MV-4-11 (cell line): ENCODE results near the gene EFHC2.
A peak's percentile ranks its signal among the peaks of the same experiment; 100 is the strongest.

Source experiments
- DNase-seq: peaks from one replicate; lab custom pipeline; 2025; lab: John Stamatoyannopoulos, UW

The EFHC2 gene

GRCh38 chrX:44343412-44344141 lies at the start of gene EFHC2:
Gene EFHC2 (minus strand): TSS chrX:44343672. CDS start chrX:44343588, 84 bp downstream.
- no peak for DNase-seq

- DNase-seq: no peak
These were observed 49.3 kb upstream of the EFHC2 start for GRCh38 chrX:44392767-44393166.

GRCh38 chrX:44384688-44385338 lies 41.3 kb upstream of the EFHC2 start:
- no peak for DNase-seq

GRCh38 chrX:44382871-44383270 lies 39.4 kb upstream of the EFHC2 start:
- no peak for DNase-seq

GRCh38 chrX:44352758-44353157 lies 9.3 kb upstream of the EFHC2 start:
- DNase-seq: no peak

- no peak for DNase-seq
These were observed 6.1 kb upstream of the EFHC2 start for GRCh38 chrX:44349561-44349960.

GRCh38 chrX:44344687-44345086 lies 1.2 kb upstream of the EFHC2 start:
- DNase-seq: peak; percentile 56

- DNase-seq: no peak
These were observed 722 bp upstream of the EFHC2 start for GRCh38 chrX:44344194-44344593.

- DNase-seq: no peak
These were observed 606 bp downstream of the EFHC2 start for GRCh38 chrX:44342866-44343265.

GRCh38 chrX:44338361-44338760 lies 5.1 kb downstream of the EFHC2 start:
- DNase-seq: no peak

- no peak for DNase-seq
These were observed 11.0 kb downstream of the EFHC2 start for GRCh38 chrX:44332437-44332836.

- no peak for DNase-seq
These were observed 13.2 kb downstream of the EFHC2 start for GRCh38 chrX:44330227-44330626.

GRCh38 chrX:44319550-44319949 lies 23.9 kb downstream of the EFHC2 start:
- DNase-seq: no peak

GRCh38 chrX:44317181-44317580 lies 26.3 kb downstream of the EFHC2 start:
- DNase-seq: no peak

GRCh38 chrX:44314808-44315207 lies 28.7 kb downstream of the EFHC2 start:
- DNase-seq: no peak

GRCh38 chrX:44314259-44314734 lies 29.2 kb downstream of the EFHC2 start:
- peak; percentile 89 for DNase-seq

- no peak for DNase-seq
These were observed 31.1 kb downstream of the EFHC2 start for GRCh38 chrX:44312421-44312820.

GRCh38 chrX:44310227-44310626 lies 33.2 kb downstream of the EFHC2 start:
- DNase-seq: no peak

- DNase-seq: no peak
These were observed 34.6 kb downstream of the EFHC2 start for GRCh38 chrX:44308869-44309268.

- no peak for DNase-seq
These were observed 37.1 kb downstream of the EFHC2 start for GRCh38 chrX:44306356-44306755.

- DNase-seq: no peak
These were observed 37.6 kb downstream of the EFHC2 start for GRCh38 chrX:44305921-44306320.

- DNase-seq: no peak
These were observed 40.4 kb downstream of the EFHC2 start for GRCh38 chrX:44303119-44303518.

GRCh38 chrX:44299177-44299576 lies 44.3 kb downstream of the EFHC2 start:
- DNase-seq: no peak
